ENCODE data around the gene OTUB2. TPM values are rescaled to one million over a fixed set of nuclear protein-coding genes. Genes with fewer than 3 reads are reported as not detected.

The OTUB2 gene
- 2.6 and 3.0 TPM in 2 replicates for total RNA-seq (ENCODE audit: low replicate concordance)
- long read RNA-seq, partial matches to known transcripts: 1 of 9 reads
- long read RNA-seq, other reads (novel, unspliced or antisense): 3 of 9 reads

GRCh38 chr14:94026173-94026888 is at the start of gene OTUB2:
Gene OTUB2, plus strand, starts transcription at chr14:94026340. Its CDS starts 198 bp downstream, at chr14:94026538.
- Mint-ChIP-seq H3K27ac (peak within 1 kb of the TSS; percentile 67), H3K36me3 (no peaks in the 10 kb centered on the region), H3K4me1 (ENCODE audit: unreplicated experiment) (peaks cover 20% of the 10 kb centered on the region), H3K27me3 (no peaks in the 10 kb centered on the region), H3K4me3 (peak within 1 kb of the TSS; percentile 88), H3K9me3 (no peaks in the 10 kb centered on the region)
- TF ChIP-seq CTCF (conservative IDR thresholded peaks at IDR 0.05): no peak
- DNase-seq (ENCODE audit: extremely low spot score, unreplicated experiment): peak; percentile 97

GRCh38 chr14:93976477-93977057 is 49.6 kb upstream of the OTUB2 start, which contains the start of gene ASB2:
Gene ASB2, minus strand, starts transcription at chr14:93976570. Its CDS starts 12,031 bp downstream, at chr14:93964539.
- Mint-ChIP-seq H3K4me1 (ENCODE audit: unreplicated experiment) (peaks cover 8% of the 10 kb centered on the region), H3K9me3 (no peaks in the 10 kb centered on the region), H3K4me3 (no peak within 1 kb of the TSS), H3K27me3 (peaks cover 13% of the 10 kb centered on the region), H3K27ac (no peak within 1 kb of the TSS), H3K36me3 (no peaks in the 10 kb centered on the region)
- DNase-seq (ENCODE audit: extremely low spot score, unreplicated experiment): no peak
- no peak for TF ChIP-seq CTCF (conservative IDR thresholded peaks at IDR 0.05)

GRCh38 chr14:93977171-93977570 is 49.0 kb upstream of the OTUB2 start:
- Mint-ChIP-seq H3K36me3 (no peaks in the 10 kb centered on the region), H3K4me3 (no peak overlapping the region), H3K27ac (no peak overlapping the region), H3K9me3 (no peaks in the 10 kb centered on the region), H3K27me3 (peaks cover 12% of the 10 kb centered on the region), H3K4me1 (ENCODE audit: unreplicated experiment) (peaks cover 8% of the 10 kb centered on the region)
- DNase-seq (ENCODE audit: extremely low spot score, unreplicated experiment): no peak
- no peak for TF ChIP-seq CTCF (conservative IDR thresholded peaks at IDR 0.05)

- H3K27ac Mint-ChIP-seq: no peak overlapping the region
- no peak overlapping the region for H3K4me3 Mint-ChIP-seq
- peaks cover 8% of the 10 kb centered on the region for H3K4me1 Mint-ChIP-seq (ENCODE audit: unreplicated experiment)
- DNase-seq (ENCODE audit: extremely low spot score, unreplicated experiment): no peak
- no peaks in the 10 kb centered on the region for H3K9me3 Mint-ChIP-seq
- TF ChIP-seq CTCF (conservative IDR thresholded peaks at IDR 0.05): no peak
- no peaks in the 10 kb centered on the region for H3K36me3 Mint-ChIP-seq
- peaks cover 10% of the 10 kb centered on the region for H3K27me3 Mint-ChIP-seq
Observed at GRCh38 chr14:93977790-93978581, 48.2 kb upstream of the OTUB2 start.

- no peak overlapping the region for H3K4me3 Mint-ChIP-seq
- TF ChIP-seq CTCF (conservative IDR thresholded peaks at IDR 0.05): no peak
- no peaks in the 10 kb centered on the region for H3K9me3 Mint-ChIP-seq
- H3K27me3 Mint-ChIP-seq: peaks cover 10% of the 10 kb centered on the region
- no peaks in the 10 kb centered on the region for H3K36me3 Mint-ChIP-seq
- no peak overlapping the region for H3K27ac Mint-ChIP-seq
- peaks cover 8% of the 10 kb centered on the region for H3K4me1 Mint-ChIP-seq (ENCODE audit: unreplicated experiment)
- no peak for DNase-seq (ENCODE audit: extremely low spot score, unreplicated experiment)
Observed at GRCh38 chr14:93978735-93979134, 47.4 kb upstream of the OTUB2 start.

Measured in type B pancreatic cell (in vitro differentiated cells).